ENCODE measurements around the gene ARHGAP19.

DNA sequence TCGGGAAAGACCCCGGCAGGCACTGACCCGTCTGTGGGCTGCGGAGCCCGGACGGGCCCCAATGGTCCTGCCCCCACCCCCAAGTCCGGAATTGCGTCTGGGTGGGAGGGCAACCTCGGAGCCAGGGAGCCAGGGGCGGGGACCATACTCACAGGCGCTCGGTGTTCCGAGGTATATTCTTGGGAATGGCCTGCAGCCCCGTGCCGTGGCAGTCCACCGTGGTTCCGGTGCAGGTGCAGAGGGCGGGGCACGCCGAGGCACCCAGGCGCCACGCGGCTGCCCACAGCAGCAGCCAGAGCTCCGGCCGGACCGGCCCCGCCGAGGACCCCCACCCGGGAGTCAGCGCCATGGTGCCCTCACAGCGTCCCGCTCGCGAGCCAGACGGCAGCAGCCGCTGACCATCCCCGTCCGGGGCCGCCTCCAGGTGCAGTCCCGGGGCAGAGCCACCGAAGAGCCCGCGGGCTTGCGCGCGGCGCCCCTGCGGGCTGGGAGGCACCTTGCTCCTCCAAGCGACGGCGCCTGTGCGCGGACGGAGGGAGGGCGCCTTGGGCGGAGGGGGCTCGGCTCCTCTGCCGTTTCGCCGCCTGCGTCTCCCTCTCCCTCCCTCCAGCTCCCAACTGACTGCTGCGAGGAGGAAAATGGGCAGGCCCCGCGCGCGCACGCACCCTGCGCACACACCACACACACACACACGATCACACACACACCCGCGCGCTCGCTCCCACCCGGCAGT lies 106.9 kb downstream of the ARHGAP19 start, which contains the start of gene SLIT1:
- TF ChIP-seq EZH2 (optimal IDR thresholded peaks at IDR 0.05; ENCODE audit: low read depth, low read length) = no peak
- TF ChIP-seq, protein P1, sequence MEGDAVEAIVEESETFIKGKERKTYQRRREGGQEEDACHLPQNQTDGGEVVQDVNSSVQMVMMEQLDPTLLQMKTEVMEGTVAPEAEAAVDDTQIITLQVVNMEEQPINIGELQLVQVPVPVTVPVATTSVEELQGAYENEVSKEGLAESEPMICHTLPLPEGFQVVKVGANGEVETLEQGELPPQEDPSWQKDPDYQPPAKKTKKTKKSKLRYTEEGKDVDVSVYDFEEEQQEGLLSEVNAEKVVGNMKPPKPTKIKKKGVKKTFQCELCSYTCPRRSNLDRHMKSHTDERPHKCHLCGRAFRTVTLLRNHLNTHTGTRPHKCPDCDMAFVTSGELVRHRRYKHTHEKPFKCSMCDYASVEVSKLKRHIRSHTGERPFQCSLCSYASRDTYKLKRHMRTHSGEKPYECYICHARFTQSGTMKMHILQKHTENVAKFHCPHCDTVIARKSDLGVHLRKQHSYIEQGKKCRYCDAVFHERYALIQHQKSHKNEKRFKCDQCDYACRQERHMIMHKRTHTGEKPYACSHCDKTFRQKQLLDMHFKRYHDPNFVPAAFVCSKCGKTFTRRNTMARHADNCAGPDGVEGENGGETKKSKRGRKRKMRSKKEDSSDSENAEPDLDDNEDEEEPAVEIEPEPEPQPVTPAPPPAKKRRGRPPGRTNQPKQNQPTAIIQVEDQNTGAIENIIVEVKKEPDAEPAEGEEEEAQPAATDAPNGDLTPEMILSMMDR (IDR thresholded peaks at IDR 0.05; ENCODE audit: low read length) = no peak
- no peak for TF ChIP-seq EZH2phosphoT487 (IDR thresholded peaks at IDR 0.05; ENCODE audit: low read length)
